ENCODE results near the gene TSPAN10.
A peak's percentile ranks its signal among the peaks of the same experiment; 100 is the strongest.
"Not testable (repeated sequence)": the region's sequence is repeated elsewhere in the genome, so short reads cannot be mapped to it uniquely, and the experiment has no call there.

TSPAN10 gene

GRCh38 chr17:81636505-81637288, at the start of gene TSPAN10, which contains the start of gene NPLOC4:
Gene TSPAN10 (plus strand): TSS chr17:81637196. CDS start chr17:81642413, 5,217 bp downstream.
Gene NPLOC4 (minus strand): TSS chr17:81637112. CDS start chr17:81636930, 182 bp downstream.
- DNase-seq, result peak; percentile 39

- no peak for DNase-seq
Measured at GRCh38 chr17:81589612-81590011, 47.4 kb upstream of the TSPAN10 start.

GRCh38 chr17:81590121-81590520, 46.9 kb upstream of the TSPAN10 start:
- DNase-seq, result no peak

- no peak for DNase-seq
Measured at GRCh38 chr17:81591971-81592370, 45.0 kb upstream of the TSPAN10 start.

GRCh38 chr17:81593105-81593871, 43.7 kb upstream of the TSPAN10 start:
- DNase-seq, result no peak

GRCh38 chr17:81599719-81600486, 37.1 kb upstream of the TSPAN10 start:
- no peak for DNase-seq

GRCh38 chr17:81601525-81602120, 35.4 kb upstream of the TSPAN10 start:
- peak; percentile 37 for DNase-seq

- no peak for DNase-seq
Measured at GRCh38 chr17:81603846-81604610, 33.0 kb upstream of the TSPAN10 start.

GRCh38 chr17:81607431-81607830, 29.6 kb upstream of the TSPAN10 start:
- DNase-seq, result no peak

GRCh38 chr17:81608082-81608481, 28.9 kb upstream of the TSPAN10 start:
- DNase-seq, result no peak

- no peak for DNase-seq
Measured at GRCh38 chr17:81608605-81609004, 28.4 kb upstream of the TSPAN10 start.

- DNase-seq, result no peak
Measured at GRCh38 chr17:81609541-81610311, 27.3 kb upstream of the TSPAN10 start.

- DNase-seq, result no peak
Measured at GRCh38 chr17:81612172-81612970, 24.6 kb upstream of the TSPAN10 start.

GRCh38 chr17:81615401-81615930, 21.5 kb upstream of the TSPAN10 start:
- DNase-seq, result no peak

GRCh38 chr17:81616877-81617276, 20.1 kb upstream of the TSPAN10 start:
- DNase-seq, result no peak

GRCh38 chr17:81618307-81618706, 18.7 kb upstream of the TSPAN10 start:
- DNase-seq, result not testable (repeated sequence)

GRCh38 chr17:81621494-81622130, 15.4 kb upstream of the TSPAN10 start:
- no peak for DNase-seq

GRCh38 chr17:81630274-81630673, 6.7 kb upstream of the TSPAN10 start:
- DNase-seq, result no peak

GRCh38 chr17:81631482-81631881, 5.5 kb upstream of the TSPAN10 start:
- DNase-seq, result no peak

GRCh38 chr17:81635431-81635830, 1.6 kb upstream of the TSPAN10 start:
- DNase-seq, result no peak
